GM18870 (cell line): Measurements from ENCODE around the gene FILIP1.
"Not testable (repeated sequence)": the region's sequence is repeated elsewhere in the genome, so short reads cannot be mapped to it uniquely, and the experiment has no call there.

Experiments
- ATAC-seq: cut with Tn5 transposase; IDR thresholded peaks from one replicate; pipeline ENCODE4 v1.9.1; 2021; ENCODE audit warnings: moderate library complexity; ENCODE audit not compliant: unreplicated experiment

The FILIP1 gene

DNA sequence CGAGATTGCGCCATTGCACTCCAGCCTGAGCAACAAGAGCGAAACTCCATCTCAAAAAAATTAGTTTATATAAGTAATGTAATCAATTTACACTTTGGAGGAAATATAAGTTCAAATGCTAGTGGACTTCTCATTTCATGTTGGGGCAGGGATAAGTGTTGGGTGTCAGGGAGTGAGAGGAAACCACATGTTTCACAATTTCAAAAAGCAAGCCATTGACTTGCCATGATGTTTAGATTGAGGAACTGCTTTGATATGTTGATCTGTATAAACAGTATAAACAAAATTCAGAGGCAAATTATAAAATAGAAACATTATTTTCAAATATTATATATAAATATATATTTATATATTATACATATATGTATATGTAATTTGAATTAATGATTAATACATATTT lies 42.7 kb downstream of the FILIP1 start:
- no peak for ATAC-seq

GRCh38 chr6:75449630-75450206 lies 43.9 kb downstream of the FILIP1 start:
- no peak for ATAC-seq

GRCh38 chr6:75446241-75446880 lies 47.2 kb downstream of the FILIP1 start:
- peak; percentile 69 for ATAC-seq

- no peak for ATAC-seq
These were observed 47.9 kb downstream of the FILIP1 start for GRCh38 chr6:75445738-75446137.

GRCh38 chr6:75444899-75445298 lies 48.7 kb downstream of the FILIP1 start:
- ATAC-seq: no peak

DNA sequence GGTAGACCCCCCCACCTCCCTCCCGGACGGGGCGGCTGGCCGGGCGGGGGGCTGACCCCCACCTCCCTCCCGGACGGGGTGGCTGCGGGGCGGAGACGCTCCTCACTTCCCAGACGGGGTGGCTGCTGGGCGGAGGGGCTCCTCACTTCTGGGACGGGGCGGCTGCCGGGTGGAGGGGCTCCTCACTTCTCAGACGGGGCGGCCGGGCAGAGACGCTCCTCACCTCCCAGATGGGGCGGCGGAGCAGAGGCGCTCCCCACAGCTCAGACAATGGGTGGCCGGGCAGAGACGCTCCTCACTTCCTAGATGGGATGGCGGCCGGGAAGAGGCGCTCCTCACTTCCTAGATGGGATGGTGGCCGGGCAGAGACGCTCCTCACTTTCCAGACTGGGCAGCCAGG lies 51.7 kb downstream of the FILIP1 start:
- ATAC-seq: not testable (repeated sequence)

DNA sequence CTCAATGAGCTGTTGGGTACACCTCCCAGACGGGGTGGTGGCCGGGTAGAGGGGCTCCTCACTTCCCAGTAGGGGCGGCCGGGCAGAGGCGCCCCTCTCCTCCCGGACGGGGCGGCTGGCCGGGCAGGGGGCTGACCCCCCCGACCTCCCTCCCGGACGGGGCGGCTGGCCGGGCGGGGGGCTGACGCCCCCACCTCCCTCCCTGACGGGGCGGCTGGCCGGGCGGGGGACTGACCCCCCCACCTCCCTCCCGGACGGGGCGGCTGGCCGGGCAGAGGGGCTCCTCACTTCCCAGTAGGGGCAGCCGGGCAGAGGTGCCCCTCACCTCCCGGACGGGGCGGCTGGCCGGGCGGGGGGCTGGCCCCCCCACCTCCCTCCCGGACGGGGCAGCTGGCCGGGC lies 52.1 kb downstream of the FILIP1 start:
- not testable (repeated sequence) for ATAC-seq

- no peak for ATAC-seq
These were observed 55.0 kb downstream of the FILIP1 start for GRCh38 chr6:75438442-75439116.

DNA sequence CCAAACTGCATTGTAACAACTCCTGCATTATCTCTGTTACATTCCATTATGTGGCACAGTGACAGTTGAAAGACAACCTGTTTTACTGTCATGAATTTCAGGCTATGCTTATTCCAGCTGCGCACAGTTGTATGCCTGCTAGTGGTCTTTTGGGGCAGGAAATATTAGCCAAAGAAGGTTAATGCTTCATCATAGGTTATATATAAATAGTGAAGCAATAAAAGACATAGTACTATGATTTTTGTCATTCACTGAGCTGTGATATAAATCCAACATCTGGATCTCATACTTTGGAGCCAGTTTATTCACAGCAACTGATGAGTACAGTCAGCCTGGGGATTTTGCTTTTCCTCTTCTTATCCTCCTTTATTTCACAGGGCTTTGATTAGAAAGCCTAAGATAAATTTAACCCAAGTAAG lies 55.6 kb downstream of the FILIP1 start:
- ATAC-seq: no peak

DNA sequence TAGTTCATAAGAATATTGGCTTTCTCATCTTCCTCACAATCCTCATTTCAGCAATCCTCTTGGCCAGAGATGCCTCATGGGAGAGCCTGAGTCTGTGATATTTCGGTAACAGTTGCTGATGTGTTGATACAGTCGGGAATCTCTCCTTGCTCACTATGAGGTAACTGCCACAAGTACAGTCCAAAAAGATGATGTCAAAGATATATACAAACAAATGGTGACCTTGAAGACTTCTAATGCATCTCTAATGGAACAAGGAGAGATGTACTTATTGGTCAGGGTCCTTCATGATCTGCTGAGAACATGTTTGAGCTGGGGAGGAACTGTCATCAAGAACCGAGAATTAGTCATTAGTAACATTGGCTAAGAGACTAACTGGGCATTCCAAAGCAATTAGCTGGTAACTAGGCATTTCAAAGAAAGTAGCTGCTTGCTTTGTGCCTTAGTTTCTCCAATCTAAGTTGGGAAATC lies 56.1 kb downstream of the FILIP1 start:
- no peak for ATAC-seq

DNA sequence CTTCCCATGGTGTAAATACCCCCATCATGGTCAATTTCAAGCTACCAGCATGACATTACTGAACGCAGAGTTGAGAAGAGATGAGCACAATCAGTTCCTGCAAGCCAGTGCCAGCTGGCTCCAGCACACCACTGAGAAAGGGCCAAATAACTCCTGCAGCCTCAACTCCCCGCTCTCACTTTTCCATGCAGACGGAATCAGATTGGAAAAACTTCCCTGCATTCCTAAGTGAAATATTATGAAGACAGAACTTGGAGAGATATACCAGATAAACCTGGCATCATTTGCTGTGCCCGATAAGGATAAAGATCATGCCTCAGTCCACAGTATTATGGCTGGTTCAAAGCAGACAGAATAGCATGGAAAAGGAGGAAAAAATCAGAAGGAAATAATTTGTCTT lies 56.7 kb downstream of the FILIP1 start:
- ATAC-seq: no peak

- ATAC-seq: not testable (repeated sequence)
These were observed 60.8 kb downstream of the FILIP1 start for GRCh38 chr6:75432809-75433208.

DNA sequence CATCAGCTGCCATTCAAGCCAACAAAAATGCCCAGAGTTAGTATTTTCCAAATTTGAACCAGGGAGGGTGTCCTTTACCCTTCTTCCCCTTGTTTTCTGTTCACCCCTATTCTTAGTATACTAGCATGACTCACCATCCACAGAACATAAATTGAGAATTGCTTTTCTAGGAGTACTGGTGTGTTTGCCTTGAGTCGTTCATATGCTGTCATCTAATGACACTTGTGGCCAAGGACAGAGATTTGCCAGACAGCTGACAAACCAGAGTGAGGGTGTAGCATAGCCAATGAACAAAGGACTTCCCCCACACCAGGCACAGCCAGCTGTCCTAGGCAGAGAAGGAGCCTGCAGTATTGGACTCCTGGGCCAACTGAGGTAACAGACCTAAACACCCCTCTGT lies 62.2 kb downstream of the FILIP1 start:
- no peak for ATAC-seq

GRCh38 chr6:75430631-75431325 lies 62.8 kb downstream of the FILIP1 start:
- no peak for ATAC-seq

DNA sequence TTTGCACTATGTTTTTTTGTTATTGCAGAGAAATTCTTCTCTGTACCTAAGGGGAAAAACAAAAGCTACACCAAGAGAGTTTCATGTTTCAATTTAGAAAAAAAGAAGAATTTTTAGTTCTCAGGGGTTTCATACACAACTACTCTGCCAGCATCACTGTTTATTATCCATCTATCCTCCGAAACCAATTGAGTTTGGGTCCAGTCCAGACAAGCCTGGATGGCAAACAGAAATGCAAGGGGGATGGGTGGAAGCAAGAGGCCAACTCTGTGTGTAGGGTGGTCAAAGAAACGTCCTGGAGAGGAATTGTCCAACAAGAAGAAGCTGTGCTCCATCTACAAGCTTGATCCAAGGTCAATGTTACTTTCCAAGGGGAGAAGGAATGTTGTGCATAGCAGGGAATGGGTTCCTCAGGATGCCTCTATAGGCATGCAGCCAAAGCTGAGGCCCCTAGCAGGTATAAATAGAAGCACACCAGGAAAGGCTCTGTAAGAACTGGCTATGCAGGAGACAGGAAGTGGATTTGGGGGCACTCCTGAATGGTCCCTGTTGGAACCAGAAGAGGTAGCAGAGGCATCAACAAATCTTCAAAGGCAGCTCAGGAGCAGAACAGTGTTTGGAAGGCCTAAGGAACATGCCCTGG lies 64.4 kb downstream of the FILIP1 start:
- ATAC-seq: no peak

GRCh38 chr6:75428204-75428603 lies 65.4 kb downstream of the FILIP1 start:
- no peak for ATAC-seq

GRCh38 chr6:75427329-75427728 lies 66.3 kb downstream of the FILIP1 start:
- no peak for ATAC-seq

GRCh38 chr6:75424618-75425548 lies 68.7 kb downstream of the FILIP1 start:
- ATAC-seq: no peak

GRCh38 chr6:75423386-75423785 lies 70.2 kb downstream of the FILIP1 start:
- no peak for ATAC-seq

DNA sequence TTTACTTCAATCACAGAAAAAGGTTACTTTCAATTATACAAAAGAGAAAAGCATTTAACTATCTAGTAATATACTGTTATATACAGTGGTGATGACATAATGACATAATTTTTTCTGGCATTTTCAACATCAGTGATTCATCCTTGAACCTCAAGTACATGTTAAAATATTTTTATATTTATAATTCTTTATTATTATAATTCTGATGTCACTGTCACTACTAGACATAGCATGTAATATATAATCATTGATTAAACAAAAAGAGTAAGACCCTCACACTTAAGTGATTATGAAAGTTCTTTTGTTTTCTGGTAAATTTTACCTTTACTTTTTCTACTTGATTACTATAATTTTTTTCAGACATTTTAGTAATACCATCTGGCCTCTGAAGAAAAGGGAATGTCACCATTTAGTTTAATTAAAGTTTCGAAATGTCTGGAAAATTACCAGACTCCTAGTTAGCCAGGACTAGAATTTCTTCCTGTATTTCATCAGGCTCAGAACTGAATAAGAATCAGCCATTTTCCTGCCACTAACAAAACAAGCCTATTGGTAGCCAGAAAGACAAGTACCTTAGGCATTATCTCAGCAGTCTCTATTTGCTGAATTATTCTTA lies 71.5 kb downstream of the FILIP1 start:
- no peak for ATAC-seq
